Progenitor cell of endocrine pancreas (in vitro differentiated cells): Measurements from ENCODE around the gene LRRC8E. TPM values are rescaled to one million over a fixed set of nuclear protein-coding genes. Genes with fewer than 3 reads are reported as not detected.

Experiments
- DNase-seq: peaks from one replicate; pipeline ENCODE4 v3.0.0; 2021; ENCODE audit warnings: low spot score; ENCODE audit not compliant: unreplicated experiment
- H3K27ac Mint-ChIP-seq: 2 replicates; pipeline ENCODE4 v1.8.0; 2021; ENCODE audit warnings: mild to moderate bottlenecking, moderate library complexity, mixed read lengths
- H3K27me3 Mint-ChIP-seq: 2 replicates; pipeline ENCODE4 v1.8.0; 2021; ENCODE audit warnings: mixed read lengths
- H3K36me3 Mint-ChIP-seq: 2 replicates; pipeline ENCODE4 v1.8.0; 2022; ENCODE audit warnings: mixed read lengths; ENCODE audit not compliant: insufficient read depth
- H3K4me1 Mint-ChIP-seq: 2 replicates; pipeline ENCODE4 v1.8.0; 2021; ENCODE audit warnings: low read depth, mixed read lengths
- H3K4me3 Mint-ChIP-seq: 2 replicates; pipeline ENCODE4 v1.8.0; 2021; ENCODE audit warnings: low read depth, mild to moderate bottlenecking, moderate library complexity, mixed read lengths
- H3K9me3 Mint-ChIP-seq: 2 replicates; pipeline ENCODE4 v1.8.0; 2021; ENCODE audit warnings: low read depth, mixed read lengths
- total RNA-seq: library from RNA; stranded (reverse); gene quantifications from 2 replicates; pipeline ENCODE4 v1.2.1, GENCODE V29; 2021
- TF ChIP-seq, protein P1 (sequence below): fragments of 200-600 bp; sonication (generic); IDR thresholded peaks from one replicate; pipeline ENCODE4 v1.5.0; 2021; ENCODE audit warnings: antibody characterized with exemption, mild to moderate bottlenecking; ENCODE audit not compliant: unreplicated experiment

The LRRC8E gene
- total RNA-seq, 1 donor from 2014 or later = 3.6 TPM

DNA sequence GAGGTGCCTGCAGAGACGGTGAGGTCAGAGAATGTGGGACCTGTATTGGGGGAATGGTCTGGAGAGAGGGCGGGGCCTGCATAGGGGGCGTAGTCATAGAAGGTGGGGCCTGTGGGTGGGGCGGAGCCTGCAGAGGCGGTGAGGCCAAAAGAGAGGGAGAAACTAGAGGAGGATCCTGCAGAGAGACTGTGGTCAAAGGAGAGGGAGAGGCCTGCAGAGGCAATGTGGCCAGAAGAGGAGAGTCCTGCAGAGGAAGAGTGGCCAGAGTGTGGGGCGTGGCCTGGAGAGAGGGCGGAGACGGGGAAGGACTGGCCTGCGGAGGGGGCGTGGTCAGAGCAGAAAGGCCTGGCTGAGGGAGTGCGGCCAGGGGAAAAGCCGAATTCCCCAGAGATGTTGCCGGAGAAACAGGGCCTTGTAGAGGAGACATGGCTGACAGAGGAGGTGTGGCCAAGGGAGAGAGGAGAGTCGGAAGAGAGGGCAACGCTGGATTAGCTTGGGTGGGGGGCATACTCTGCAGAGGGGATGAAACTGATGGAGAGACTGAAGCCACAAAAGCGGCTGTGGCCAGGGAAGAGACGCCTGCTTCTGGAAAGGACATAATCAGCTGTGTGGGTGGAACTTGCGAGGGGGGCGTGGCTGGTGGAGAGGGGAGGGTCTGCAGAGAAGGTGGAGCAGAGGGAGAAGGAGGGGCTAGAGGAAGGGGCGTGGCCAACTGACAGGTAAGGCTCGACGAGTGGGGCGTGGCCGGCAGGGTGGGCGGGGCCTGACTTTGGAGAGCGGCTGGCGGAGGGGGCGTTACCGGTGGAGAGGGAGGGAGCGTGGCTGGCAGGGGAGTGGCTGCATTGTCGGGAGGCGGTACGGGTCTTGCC is 16.6 kb upstream of the LRRC8E start:
- Mint-ChIP-seq H3K27me3 (peaks cover 7% of the 10 kb centered on the region), H3K36me3 (peaks cover 12% of the 10 kb centered on the region), H3K27ac (peak overlapping the region; percentile 59), H3K4me3 (peak overlapping the region; percentile 64), H3K4me1 (peaks cover 8% of the 10 kb centered on the region), H3K9me3 (peaks cover 2% of the 10 kb centered on the region)
- TF ChIP-seq, protein P1, sequence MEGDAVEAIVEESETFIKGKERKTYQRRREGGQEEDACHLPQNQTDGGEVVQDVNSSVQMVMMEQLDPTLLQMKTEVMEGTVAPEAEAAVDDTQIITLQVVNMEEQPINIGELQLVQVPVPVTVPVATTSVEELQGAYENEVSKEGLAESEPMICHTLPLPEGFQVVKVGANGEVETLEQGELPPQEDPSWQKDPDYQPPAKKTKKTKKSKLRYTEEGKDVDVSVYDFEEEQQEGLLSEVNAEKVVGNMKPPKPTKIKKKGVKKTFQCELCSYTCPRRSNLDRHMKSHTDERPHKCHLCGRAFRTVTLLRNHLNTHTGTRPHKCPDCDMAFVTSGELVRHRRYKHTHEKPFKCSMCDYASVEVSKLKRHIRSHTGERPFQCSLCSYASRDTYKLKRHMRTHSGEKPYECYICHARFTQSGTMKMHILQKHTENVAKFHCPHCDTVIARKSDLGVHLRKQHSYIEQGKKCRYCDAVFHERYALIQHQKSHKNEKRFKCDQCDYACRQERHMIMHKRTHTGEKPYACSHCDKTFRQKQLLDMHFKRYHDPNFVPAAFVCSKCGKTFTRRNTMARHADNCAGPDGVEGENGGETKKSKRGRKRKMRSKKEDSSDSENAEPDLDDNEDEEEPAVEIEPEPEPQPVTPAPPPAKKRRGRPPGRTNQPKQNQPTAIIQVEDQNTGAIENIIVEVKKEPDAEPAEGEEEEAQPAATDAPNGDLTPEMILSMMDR = no peak
- DNase-seq = peak; percentile 82

DNA sequence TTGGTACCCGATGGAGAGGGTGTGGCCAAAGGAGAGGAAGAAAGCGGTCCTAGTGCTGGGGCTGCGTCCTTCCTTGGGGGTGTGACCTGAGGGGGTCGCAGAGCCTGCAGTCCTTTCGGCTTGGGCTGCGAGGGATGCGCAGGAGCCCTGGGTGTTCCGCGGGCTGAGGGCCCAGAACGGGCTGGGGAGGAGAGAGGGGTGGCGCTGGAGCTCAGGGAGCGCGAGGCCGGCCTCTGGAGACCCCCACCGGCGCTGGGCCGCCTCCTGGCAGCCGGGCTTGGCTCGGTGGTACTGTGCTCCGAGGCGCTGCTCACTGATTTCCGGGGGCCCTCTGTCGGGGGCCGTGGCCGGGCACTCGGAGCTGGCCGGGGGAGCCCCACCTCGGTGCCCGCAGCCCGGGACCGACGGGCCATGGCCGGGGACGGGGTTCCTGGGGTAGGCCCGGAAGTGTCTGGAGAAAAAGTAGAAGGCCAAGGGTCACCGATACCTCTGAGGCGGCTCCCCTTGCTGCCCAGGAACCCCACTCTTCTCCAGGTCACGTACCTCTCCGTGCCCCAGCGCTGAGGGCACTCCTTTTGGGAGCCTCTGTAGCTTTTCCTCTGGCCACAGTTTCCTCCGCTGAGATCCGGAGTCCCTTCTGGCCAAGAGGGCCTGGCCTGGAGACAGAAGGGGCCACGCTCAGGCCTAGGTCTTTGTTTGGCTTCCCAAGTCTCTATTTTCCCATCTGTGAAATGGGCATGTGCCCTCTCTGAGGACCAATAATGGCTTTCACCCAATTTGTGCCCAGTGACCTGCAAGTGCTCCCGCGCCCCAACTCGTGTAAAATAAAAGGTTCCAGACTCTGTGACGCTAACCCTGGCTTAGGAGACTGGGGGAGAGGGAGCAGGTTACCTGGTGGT is 15.8 kb upstream of the LRRC8E start:
- no peaks in the 10 kb centered on the region for H3K27me3 Mint-ChIP-seq
- no peak for DNase-seq
- peaks cover 2% of the 10 kb centered on the region for H3K9me3 Mint-ChIP-seq
- H3K27ac Mint-ChIP-seq = peak overlapping the region; percentile 86
- H3K4me1 Mint-ChIP-seq = peaks cover 8% of the 10 kb centered on the region
- peak overlapping the region; percentile 90 for H3K4me3 Mint-ChIP-seq
- H3K36me3 Mint-ChIP-seq = peaks cover 11% of the 10 kb centered on the region
- TF ChIP-seq, protein P1 = no peak

DNA sequence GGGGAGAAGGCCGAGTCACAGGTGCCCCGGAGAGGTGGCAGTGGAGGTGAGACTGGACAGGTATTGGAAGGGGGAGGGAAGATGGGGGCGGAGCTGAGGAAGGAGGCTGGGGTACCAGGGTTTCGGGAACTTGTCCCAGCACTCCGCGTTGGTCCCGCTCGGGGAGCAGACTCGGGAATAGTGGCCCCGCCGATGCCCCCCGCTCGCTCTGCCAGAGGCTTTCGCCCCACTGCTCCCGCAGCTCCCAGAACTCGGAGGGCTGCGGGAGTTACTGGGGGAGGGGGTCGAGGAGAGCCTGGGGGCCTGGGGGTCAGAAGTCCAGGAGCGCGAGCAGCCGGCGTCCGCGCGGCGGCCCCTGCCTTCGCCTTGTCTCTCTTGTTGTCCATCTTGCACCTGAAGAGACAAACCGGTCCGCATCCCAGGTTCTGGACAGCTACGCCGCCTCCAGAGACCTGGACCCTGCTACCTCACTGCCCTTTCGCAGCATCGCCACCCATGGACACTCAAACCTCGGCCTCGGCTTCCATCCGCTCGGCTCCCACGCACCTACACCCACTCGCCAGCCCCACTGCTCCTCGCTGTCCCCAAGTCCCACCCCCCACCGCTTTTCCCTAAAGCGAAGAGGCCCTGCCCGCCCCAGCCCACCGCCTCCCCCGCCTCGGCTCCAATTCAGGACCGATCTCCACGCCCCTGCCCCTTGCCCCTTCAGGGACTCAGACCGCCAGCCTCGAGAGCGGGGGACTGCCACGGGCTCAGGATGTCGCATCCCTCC is 14.8 kb upstream of the LRRC8E start:
- peaks cover 8% of the 10 kb centered on the region for H3K4me1 Mint-ChIP-seq
- H3K36me3 Mint-ChIP-seq = peaks cover 10% of the 10 kb centered on the region
- DNase-seq = no peak
- peaks cover 2% of the 10 kb centered on the region for H3K9me3 Mint-ChIP-seq
- H3K27ac Mint-ChIP-seq = peak overlapping the region; percentile 96
- TF ChIP-seq, protein P1 = no peak
- no peaks in the 10 kb centered on the region for H3K27me3 Mint-ChIP-seq
- peak overlapping the region; percentile 90 for H3K4me3 Mint-ChIP-seq

DNA sequence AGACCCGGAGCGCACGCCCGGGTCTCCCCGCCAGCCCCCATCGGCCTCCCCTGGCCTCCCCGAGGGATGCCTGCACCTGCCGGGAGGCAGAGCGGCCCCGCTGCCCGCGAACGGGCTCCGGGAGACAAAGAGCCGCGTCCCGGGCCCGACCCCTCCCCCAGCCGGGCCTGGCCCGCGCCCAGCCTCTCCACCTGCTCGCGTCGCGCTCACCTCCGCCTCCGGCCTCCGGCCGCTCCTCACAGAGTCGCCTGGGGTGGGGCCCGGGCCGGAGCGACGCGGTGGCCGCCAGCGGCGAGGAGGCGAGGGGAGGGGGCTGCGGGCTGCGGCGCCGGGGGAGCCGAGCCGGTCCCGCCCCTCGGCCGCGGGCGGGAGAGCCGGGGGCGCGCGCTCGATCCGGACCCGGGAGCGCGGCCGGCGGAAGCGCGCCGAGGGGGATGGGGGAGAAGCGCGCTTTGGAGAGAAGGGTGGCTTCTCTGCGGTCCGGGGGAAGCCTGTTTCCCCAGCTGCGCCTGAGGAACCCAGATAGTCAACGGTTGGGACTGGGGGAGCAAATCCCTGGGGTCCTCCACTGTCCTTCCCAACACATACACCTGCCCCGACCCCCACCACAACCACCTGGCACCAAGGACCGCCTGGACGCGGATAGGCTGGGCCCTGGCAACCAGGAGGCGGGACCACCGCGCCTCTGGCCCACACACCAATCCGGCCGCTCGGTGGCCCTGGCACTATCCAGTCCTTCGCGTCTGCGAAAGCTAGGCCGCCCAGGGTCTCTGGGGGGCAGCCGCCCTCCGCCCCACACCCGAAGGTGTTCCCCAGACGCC is 14.0 kb upstream of the LRRC8E start, which contains the start of gene PRR36:
TSS of gene PRR36 (minus strand) at position 315 of the 821 bp plus-strand sequence. CDS start 701 bp downstream, outside the sequence.
- DNase-seq = peak; percentile 83
- Mint-ChIP-seq H3K9me3 (peaks cover 2% of the 10 kb centered on the region), H3K4me1 (peaks cover 8% of the 10 kb centered on the region)

More for the DNA sequence above, 14.0 kb upstream of the LRRC8E start, which contains the start of gene PRR36:
- TF ChIP-seq, protein P1 = peak; percentile 17
- Mint-ChIP-seq H3K27me3 (no peaks in the 10 kb centered on the region), H3K4me3 (peak within 1 kb of the TSS; percentile 90), H3K27ac (peak within 1 kb of the TSS; percentile 96), H3K36me3 (peaks cover 10% of the 10 kb centered on the region)
